Esophagus squamous epithelium (tissue), 4 donors: ENCODE results near the gene SMAD3.

Experiments
- CTCF ChIP-seq, 6 experiments: fragments of 450-650 bp in 4 of 6; fragments of 200-600 bp in 2 of 6; sonication (generic) in 2 of 6; IDR thresholded peaks; one replicate each; pipeline ENCODE4 v1.5.1; 2016 to 2019; ENCODE audit warnings: antibody characterized with exemption in 6 of 6, mild to moderate bottlenecking in 4 of 6, moderate library complexity in 4 of 6
- POLR2A ChIP-seq, 4 donors: fragments of 450-650 bp; IDR thresholded peaks; one replicate each; pipeline ENCODE4 v1.6.1; 2017; ENCODE audit warnings: antibody characterized with exemption in 4 of 4, mild to moderate bottlenecking in 4 of 4, moderate library complexity in 3 of 4

- TF ChIP-seq POLR2A (IDR thresholded peaks at IDR 0.05) (no peak), CTCF (IDR thresholded peaks at IDR 0.05) (no peak)
Measured at GRCh38 chr15:67145710-67146109, 80.3 kb downstream of the SMAD3 start.
